Lower lobe of right lung (tissue), 2 donors: ENCODE measurements around the gene GUCD1. TPM values are rescaled to one million over a fixed set of nuclear protein-coding genes. Genes with fewer than 3 reads are reported as not detected.
A peak's percentile ranks its signal among the peaks of the same experiment; 100 is the strongest.

Source experiments
- ATAC-seq, 2 donors: fragments of 200-7000 bp; cut with Tn5 transposase; one replicate each; pipeline ENCODE4 v1.9.1; 2020 to 2022; ENCODE audit warnings: mild to moderate bottlenecking in 2 of 2, moderate library complexity in 2 of 2
- DNase-seq: peaks from one replicate; pipeline ENCODE4 v3.0.0-alpha.2; 2020
- H3K27ac ChIP-seq: fragments of 200-600 bp; one replicate; pipeline ENCODE4 v1.8.0; 2022
- H3K27me3 ChIP-seq: fragments of 200-600 bp; one replicate; pipeline ENCODE4 v1.8.0; 2022; ENCODE audit warnings: low read depth
- H3K36me3 ChIP-seq: fragments of 200-600 bp; one replicate; pipeline ENCODE4 v1.8.0; 2022; ENCODE audit warnings: mild to moderate bottlenecking
- H3K4me1 ChIP-seq: fragments of 200-600 bp; one replicate; pipeline ENCODE4 v1.8.0; 2022
- H3K4me3 ChIP-seq: fragments of 200-600 bp; one replicate; pipeline ENCODE4 v1.8.0; 2022; ENCODE audit warnings: mild to moderate bottlenecking
- H3K9me3 ChIP-seq: fragments of 200-600 bp; one replicate; pipeline ENCODE4 v1.8.0; 2022
- intact Hi-C: fragments of 100-400 bp; cut with DNase I; formaldehyde crosslinking; loops from one replicate; pipeline ENCODE4 v1.11.0; 2022
- total RNA-seq: library from RNA; stranded (reverse); fragmentation: NEBNext Ultra II Directional; extraction: Animal tissue kit (Norgen Biotek cat#: 25700); gene quantifications from one replicate; pipeline ENCODE4 v1.2.1, GENCODE V29; 2021
- TF ChIP-seq, protein P1 (sequence below): fragments of 200-600 bp; IDR thresholded peaks from one replicate; pipeline ENCODE4 v1.8.0; 2022; ENCODE audit warnings: antibody characterized with exemption, mild to moderate bottlenecking
- donor health status: DM: no; HTN: yes; CAD: no; lungs with severe emphysema.

Gene GUCD1
- total RNA-seq, 1 donor from 2014 or later = 120 TPM

GRCh38 chr22:24496234-24496633 is 58.7 kb downstream of the GUCD1 start:
- no peak overlapping the region for H3K27ac ChIP-seq
- H3K9me3 ChIP-seq = no peaks in the 10 kb centered on the region
- intact Hi-C loops = no loop called here
- TF ChIP-seq, protein P1, sequence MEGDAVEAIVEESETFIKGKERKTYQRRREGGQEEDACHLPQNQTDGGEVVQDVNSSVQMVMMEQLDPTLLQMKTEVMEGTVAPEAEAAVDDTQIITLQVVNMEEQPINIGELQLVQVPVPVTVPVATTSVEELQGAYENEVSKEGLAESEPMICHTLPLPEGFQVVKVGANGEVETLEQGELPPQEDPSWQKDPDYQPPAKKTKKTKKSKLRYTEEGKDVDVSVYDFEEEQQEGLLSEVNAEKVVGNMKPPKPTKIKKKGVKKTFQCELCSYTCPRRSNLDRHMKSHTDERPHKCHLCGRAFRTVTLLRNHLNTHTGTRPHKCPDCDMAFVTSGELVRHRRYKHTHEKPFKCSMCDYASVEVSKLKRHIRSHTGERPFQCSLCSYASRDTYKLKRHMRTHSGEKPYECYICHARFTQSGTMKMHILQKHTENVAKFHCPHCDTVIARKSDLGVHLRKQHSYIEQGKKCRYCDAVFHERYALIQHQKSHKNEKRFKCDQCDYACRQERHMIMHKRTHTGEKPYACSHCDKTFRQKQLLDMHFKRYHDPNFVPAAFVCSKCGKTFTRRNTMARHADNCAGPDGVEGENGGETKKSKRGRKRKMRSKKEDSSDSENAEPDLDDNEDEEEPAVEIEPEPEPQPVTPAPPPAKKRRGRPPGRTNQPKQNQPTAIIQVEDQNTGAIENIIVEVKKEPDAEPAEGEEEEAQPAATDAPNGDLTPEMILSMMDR = no peak
- peaks cover 29% of the 10 kb centered on the region for H3K27me3 ChIP-seq
- H3K4me1 ChIP-seq = peaks cover 13% of the 10 kb centered on the region
- no peaks in the 10 kb centered on the region for H3K36me3 ChIP-seq
- DNase-seq (no peak), ATAC-seq (no peak)
- no peak overlapping the region for H3K4me3 ChIP-seq

GRCh38 chr22:24495365-24495675 is 59.6 kb downstream of the GUCD1 start:
- peaks cover 13% of the 10 kb centered on the region for H3K4me1 ChIP-seq
- no peaks in the 10 kb centered on the region for H3K9me3 ChIP-seq
- no peak overlapping the region for H3K4me3 ChIP-seq
- DNase-seq (no peak), ATAC-seq (peak; percentile 25 to 26)
- intact Hi-C loops = no loop called here
- H3K27ac ChIP-seq = no peak overlapping the region
- H3K36me3 ChIP-seq = no peaks in the 10 kb centered on the region
- TF ChIP-seq, protein P1 = no peak
- peaks cover 29% of the 10 kb centered on the region for H3K27me3 ChIP-seq

GRCh38 chr22:24494528-24495364 is 60.2 kb downstream of the GUCD1 start, which contains the start of gene UPB1:
Gene UPB1 (plus strand): TSS chr22:24495332. CDS start chr22:24495404, 72 bp downstream.
- peaks cover 13% of the 10 kb centered on the region for H3K4me1 ChIP-seq
- no peaks in the 10 kb centered on the region for H3K36me3 ChIP-seq
- intact Hi-C loops = no loop called here
- ATAC-seq = peak; percentile 48 to 54
- peak within 1 kb of the TSS; percentile 35 for H3K4me3 ChIP-seq
- H3K27me3 ChIP-seq = peaks cover 29% of the 10 kb centered on the region
- H3K27ac ChIP-seq = no peak within 1 kb of the TSS
- no peaks in the 10 kb centered on the region for H3K9me3 ChIP-seq
- TF ChIP-seq, protein P1 = no peak
- DNase-seq = no peak

DNA sequence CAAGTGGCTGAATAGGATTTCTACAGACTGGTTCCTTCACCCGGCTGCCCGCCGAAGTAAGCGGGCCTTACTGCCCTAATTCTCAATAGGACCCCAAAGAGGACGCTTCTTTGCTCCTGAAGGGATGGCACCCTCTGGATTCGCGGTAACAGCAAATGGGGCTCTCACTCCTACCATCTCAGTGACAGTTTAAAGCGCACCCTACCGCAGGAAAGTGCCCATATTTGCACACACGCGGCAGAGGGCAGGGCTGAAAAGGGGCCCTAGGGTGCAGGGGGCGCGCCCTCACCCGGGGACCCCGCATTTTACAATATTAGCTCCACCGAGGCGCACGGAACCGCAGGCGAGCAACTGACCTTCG is 60.8 kb downstream of the GUCD1 start:
- peaks cover 29% of the 10 kb centered on the region for H3K27me3 ChIP-seq
- peaks cover 13% of the 10 kb centered on the region for H3K4me1 ChIP-seq
- TF ChIP-seq, protein P1 = no peak
- intact Hi-C loops = no loop called here
- no peak overlapping the region for H3K27ac ChIP-seq
- H3K4me3 ChIP-seq = peak overlapping the region; percentile 35
- DNase-seq (no peak), ATAC-seq (no peak)
- H3K36me3 ChIP-seq = no peaks in the 10 kb centered on the region
- H3K9me3 ChIP-seq = no peaks in the 10 kb centered on the region

- no peak for ATAC-seq
- H3K9me3 ChIP-seq = no peaks in the 10 kb centered on the region
- peaks cover 29% of the 10 kb centered on the region for H3K27me3 ChIP-seq
- no peak for DNase-seq
- TF ChIP-seq, protein P1 = no peak
- intact Hi-C loops = no loop called here
- H3K27ac ChIP-seq = no peak overlapping the region
- H3K4me3 ChIP-seq = no peak overlapping the region
- H3K4me1 ChIP-seq = peaks cover 13% of the 10 kb centered on the region
- no peaks in the 10 kb centered on the region for H3K36me3 ChIP-seq
Observed at GRCh38 chr22:24492391-24492790, 62.5 kb downstream of the GUCD1 start.

Other genes starting within 250 kb of the GUCD1 start
- gene ADORA2A, start 127.5 kb downstream of the GUCD1 start, total RNA-seq = 16.0 TPM
- gene UPB1, start 59.8 kb downstream of the GUCD1 start, total RNA-seq = 1.2 TPM
- gene SNRPD3, start 861 bp upstream of the GUCD1 start, total RNA-seq = 66.8 TPM
- gene LRRC75B, start 37.9 kb upstream of the GUCD1 start, total RNA-seq = 10.2 TPM
- gene GGT1, start 48.1 kb upstream of the GUCD1 start, total RNA-seq = 65.1 TPM
- gene PIWIL3, start 219.6 kb upstream of the GUCD1 start, total RNA-seq = not detected